Caco-2 (cell line): ENCODE measurements around the gene NFKB2. TPM values are rescaled to one million over a fixed set of nuclear protein-coding genes. Genes with fewer than 3 reads are reported as not detected.

Source experiments
- BruUV-seq: library from RNA; stranded (reverse); fragments of 400-500 nt; replicated peaks from 2 replicates; lab custom pipeline; 2021; lab: Mats Ljungman, UMichigan
- CTCF ChIA-PET: fragments of 300-600 bp; sonication (Branson Sonifier 250); formaldehyde crosslinking; loops from one replicate; lab custom pipeline; 2022; ENCODE audit warnings: antibody characterized with exemption; lab: Charles Lee
- POLR2A ChIA-PET: fragments of 300-600 bp; sonication (Branson Sonifier 250); formaldehyde crosslinking; loops from one replicate; lab custom pipeline; 2022; ENCODE audit warnings: antibody characterized with exemption; lab: Charles Lee
- DNase-seq, 2 experiments: peaks; one replicate each; pipeline versions ENCODE4 v3.0.0 to v3.0.0-alpha.2; 2020 to 2022
- H3K27me3 ChIP-seq: replicated peaks from 2 replicates; pipeline ENCODE4 v1.6.0; 2011; ENCODE audit warnings: low read length; ENCODE audit not compliant: control insufficient read depth, insufficient read depth
- H3K36me3 ChIP-seq: 2 replicates; pipeline ENCODE4 v1.5.1; 2011; ENCODE audit warnings: low read length; ENCODE audit not compliant: control insufficient read depth, insufficient read depth
- H3K4me1 ChIP-seq: fragments of 250-450 bp; sonication (Bioruptor Pico); 2 replicates; pipeline ENCODE4 v1.5.1; 2020; ENCODE audit warnings: mild to moderate bottlenecking
- H3K4me3 ChIP-seq: 2 replicates; pipeline ENCODE4 v1.5.1; 2011; ENCODE audit warnings: low read depth, mild to moderate bottlenecking, control low read depth, low read length
- H3K9me3 ChIP-seq: fragments of 250-450 bp; sonication (Bioruptor Pico); 2 replicates; pipeline ENCODE4 v1.5.1; 2020; ENCODE audit warnings: mild to moderate bottlenecking, moderate library complexity
- H3K27ac Mint-ChIP-seq: one replicate; pipeline ENCODE4 v1.8.0; 2022; ENCODE audit warnings: mixed read lengths; ENCODE audit not compliant: unreplicated experiment
- H3K27me3 Mint-ChIP-seq: one replicate; pipeline ENCODE4 v1.8.0; 2022; ENCODE audit warnings: mixed read lengths; ENCODE audit not compliant: insufficient read depth, unreplicated experiment
- H3K36me3 Mint-ChIP-seq: one replicate; pipeline ENCODE4 v1.8.0; 2022; ENCODE audit warnings: mild to moderate bottlenecking, mixed read lengths; ENCODE audit not compliant: insufficient read depth, unreplicated experiment
- H3K4me1 Mint-ChIP-seq: one replicate; pipeline ENCODE4 v1.8.0; 2022; ENCODE audit warnings: low read depth, mixed read lengths; ENCODE audit not compliant: unreplicated experiment
- H3K4me3 Mint-ChIP-seq: one replicate; pipeline ENCODE4 v1.8.0; 2022; ENCODE audit warnings: mild to moderate bottlenecking, moderate library complexity, mixed read lengths; ENCODE audit not compliant: unreplicated experiment
- H3K9me3 Mint-ChIP-seq: one replicate; pipeline ENCODE4 v1.8.0; 2022; ENCODE audit warnings: mixed read lengths; ENCODE audit not compliant: unreplicated experiment
- intact Hi-C: fragments of 100-400 bp; cut with micrococcal nuclease; formaldehyde crosslinking; loops from one replicate; pipeline ENCODE4 v1.10.0; 2022; ENCODE audit not compliant: unreplicated experiment
- total RNA-seq: library from RNA; stranded (reverse); gene quantifications from 2 replicates; pipeline ENCODE4 v1.2.3, GENCODE V29; 2022
- TF ChIP-seq, protein P1 (sequence below), 2 experiments: fragments of 200-600 bp in 1 of 2; IDR thresholded peaks; 1 replicate in 1 of 2; 2 replicates in 1 of 2; pipeline versions ENCODE4 v1.5.1 to v1.8.0; 2011 to 2022; ENCODE audit warnings: antibody characterized with exemption in 1 of 2, control low read depth in 1 of 2, inconsistent platforms in 1 of 2, low read depth in 1 of 2, low read length in 1 of 2, mild to moderate bottlenecking in 1 of 2, moderate library complexity in 1 of 2; ENCODE audit not compliant: insufficient read depth in 1 of 2, severe bottlenecking in 1 of 2, unreplicated experiment in 1 of 2

The NFKB2 gene
- total RNA-seq, 1 experiment from 2014 or later: 36.5 TPM

DNA sequence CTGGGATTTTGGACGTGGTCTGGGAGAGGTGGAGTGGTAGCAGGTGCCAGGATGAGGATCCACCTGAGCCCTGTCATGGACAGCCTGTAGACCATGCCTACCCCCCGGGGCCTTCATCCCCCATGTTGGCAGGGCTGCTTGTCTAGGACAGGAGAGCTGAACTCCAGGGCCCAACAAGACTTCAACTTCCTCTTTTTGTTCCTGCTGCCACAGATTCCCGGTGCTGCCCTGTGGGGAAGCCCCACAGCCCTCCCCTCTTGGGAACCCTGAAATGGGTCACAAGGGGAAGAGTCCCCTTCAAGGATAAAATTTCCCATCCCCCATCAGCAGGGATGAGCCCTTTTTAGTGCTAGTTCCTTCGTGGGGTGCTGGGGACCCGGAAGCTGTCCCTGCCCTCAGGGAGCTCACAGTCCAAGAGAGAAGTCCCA, 38.1 kb downstream of the NFKB2 start:
- ChIA-PET POLR2A (no interaction called here), CTCF (interaction anchor here (2.2 kb wide), 1 partner anchor 12 kb away, joined by 37 read pairs; the partner anchor contains the start of gene FBXL15)
- no TSS peak for BruUV-seq
- H3K36me3 Mint-ChIP-seq: no peaks in the 10 kb centered on the region
- intact Hi-C loops: loop anchor here (2.0 kb wide), 1 partner anchor 69 kb away; the partner anchor contains the start of genes ACTR1A and SUFU
- H3K27ac Mint-ChIP-seq: peak overlapping the region; percentile 65
- Histone ChIP-seq H3K27me3 (no peaks in the 10 kb centered on the region), H3K36me3 (no peaks in the 10 kb centered on the region), H3K4me3 (no peak overlapping the region), H3K9me3 (no peaks in the 10 kb centered on the region), H3K4me1 (peaks cover 11% of the 10 kb centered on the region)
- TF ChIP-seq, protein P1, sequence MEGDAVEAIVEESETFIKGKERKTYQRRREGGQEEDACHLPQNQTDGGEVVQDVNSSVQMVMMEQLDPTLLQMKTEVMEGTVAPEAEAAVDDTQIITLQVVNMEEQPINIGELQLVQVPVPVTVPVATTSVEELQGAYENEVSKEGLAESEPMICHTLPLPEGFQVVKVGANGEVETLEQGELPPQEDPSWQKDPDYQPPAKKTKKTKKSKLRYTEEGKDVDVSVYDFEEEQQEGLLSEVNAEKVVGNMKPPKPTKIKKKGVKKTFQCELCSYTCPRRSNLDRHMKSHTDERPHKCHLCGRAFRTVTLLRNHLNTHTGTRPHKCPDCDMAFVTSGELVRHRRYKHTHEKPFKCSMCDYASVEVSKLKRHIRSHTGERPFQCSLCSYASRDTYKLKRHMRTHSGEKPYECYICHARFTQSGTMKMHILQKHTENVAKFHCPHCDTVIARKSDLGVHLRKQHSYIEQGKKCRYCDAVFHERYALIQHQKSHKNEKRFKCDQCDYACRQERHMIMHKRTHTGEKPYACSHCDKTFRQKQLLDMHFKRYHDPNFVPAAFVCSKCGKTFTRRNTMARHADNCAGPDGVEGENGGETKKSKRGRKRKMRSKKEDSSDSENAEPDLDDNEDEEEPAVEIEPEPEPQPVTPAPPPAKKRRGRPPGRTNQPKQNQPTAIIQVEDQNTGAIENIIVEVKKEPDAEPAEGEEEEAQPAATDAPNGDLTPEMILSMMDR (IDR thresholded peaks at IDR 0.05; ENCODE audit: insufficient read depth in 1 of 2, low read depth in 1 of 2, low read length in 1 of 2, severe bottlenecking in 1 of 2, unreplicated experiment in 1 of 2): no peak
- H3K4me3 Mint-ChIP-seq: peak overlapping the region; percentile 73
- peaks cover 32% of the 10 kb centered on the region for H3K4me1 Mint-ChIP-seq
- DNase-seq: no peak
- H3K27me3 Mint-ChIP-seq: no peaks in the 10 kb centered on the region
- no peaks in the 10 kb centered on the region for H3K9me3 Mint-ChIP-seq

DNA sequence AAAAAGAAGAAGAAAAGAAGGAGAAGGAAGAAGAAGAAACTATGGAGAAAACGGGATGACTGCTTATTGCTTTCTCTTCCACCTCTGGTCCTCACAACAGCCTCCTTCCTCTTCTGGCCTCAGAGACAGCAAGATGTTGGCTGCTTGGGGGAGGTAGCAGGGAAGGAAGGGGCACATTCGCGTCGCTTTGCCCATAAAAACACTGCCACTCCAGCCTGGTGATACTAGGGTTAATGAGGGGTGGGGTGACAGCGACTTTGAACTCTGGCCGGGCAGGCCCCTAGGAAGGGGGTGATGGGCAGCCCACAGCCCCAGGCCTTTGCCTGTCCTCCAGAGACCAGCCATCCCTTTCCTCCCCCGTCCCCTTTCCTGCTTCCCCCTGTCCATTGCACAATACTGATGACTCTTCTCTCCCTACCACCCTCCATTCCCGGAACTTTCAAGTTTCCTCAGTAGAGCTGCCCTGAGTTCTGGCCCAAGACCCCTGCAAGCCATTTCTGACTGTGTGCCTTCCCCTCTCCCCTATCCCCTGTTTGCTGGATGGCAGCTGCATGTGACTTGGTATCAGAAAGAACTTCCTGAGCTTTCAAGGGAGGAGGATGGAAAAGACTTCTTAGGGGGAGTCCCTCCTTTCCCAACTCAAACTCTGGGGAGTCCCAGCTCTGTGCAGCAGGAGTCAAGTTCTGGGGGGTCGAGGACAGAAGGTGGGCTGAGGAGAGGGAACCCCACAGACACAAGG, 39.1 kb downstream of the NFKB2 start:
- Histone ChIP-seq H3K4me1 (peaks cover 11% of the 10 kb centered on the region), H3K4me3 (no peak overlapping the region), H3K9me3 (no peaks in the 10 kb centered on the region), H3K27me3 (no peaks in the 10 kb centered on the region), H3K36me3 (no peaks in the 10 kb centered on the region)
- Mint-ChIP-seq H3K36me3 (no peaks in the 10 kb centered on the region), H3K27me3 (no peaks in the 10 kb centered on the region), H3K27ac (peak overlapping the region; percentile 61), H3K9me3 (no peaks in the 10 kb centered on the region), H3K4me3 (peak overlapping the region; percentile 25), H3K4me1 (peaks cover 32% of the 10 kb centered on the region)
- no TSS peak for BruUV-seq
- CTCF ChIA-PET: interaction anchor here (0.6 to 1.1 kb wide), 4 partner anchors 11 to 180 kb away, joined by 3 to 7 read pairs (median 4); no protein-coding TSS in a partner anchor
- peak; percentile 73 to 76 for DNase-seq
- TF ChIP-seq, protein P1 (IDR thresholded peaks at IDR 0.05; ENCODE audit: insufficient read depth in 1 of 2, low read depth in 1 of 2, low read length in 1 of 2, severe bottlenecking in 1 of 2, unreplicated experiment in 1 of 2): no peak
- POLR2A ChIA-PET: interaction anchor here (0.9 kb wide), 1 partner anchor 16 kb away, joined by 5 read pairs; the partner anchor contains the start of gene C10orf95
- intact Hi-C loops: no loop called here

DNA sequence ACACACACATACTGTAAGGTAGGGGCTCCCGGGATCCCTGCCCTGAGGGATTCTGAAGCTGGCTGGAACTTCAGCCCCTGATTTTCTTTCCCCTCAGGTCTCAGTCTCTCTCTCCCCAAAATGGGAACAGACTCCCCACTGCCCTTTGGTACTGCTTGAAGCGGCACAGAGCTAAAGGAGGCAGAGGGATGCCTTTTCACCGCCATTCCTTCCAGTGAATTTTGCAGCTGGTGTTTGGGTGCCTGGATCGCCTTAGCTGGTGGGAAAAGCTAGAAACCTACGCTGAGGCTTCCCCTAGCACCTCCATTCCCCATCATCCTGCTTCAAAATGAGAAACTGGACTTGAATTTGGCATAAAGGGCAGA, 39.6 kb downstream of the NFKB2 start:
- TF ChIP-seq, protein P1 (IDR thresholded peaks at IDR 0.05; ENCODE audit: insufficient read depth in 1 of 2, low read depth in 1 of 2, low read length in 1 of 2, severe bottlenecking in 1 of 2, unreplicated experiment in 1 of 2): no peak
- no peak overlapping the region for H3K4me3 ChIP-seq
- BruUV-seq: no TSS peak
- intact Hi-C loops: no loop called here
- Mint-ChIP-seq H3K27me3 (no peaks in the 10 kb centered on the region), H3K36me3 (no peaks in the 10 kb centered on the region), H3K9me3 (no peaks in the 10 kb centered on the region), H3K4me1 (peaks cover 32% of the 10 kb centered on the region), H3K27ac (peak overlapping the region; percentile 61), H3K4me3 (peak overlapping the region; percentile 30)
- no peaks in the 10 kb centered on the region for H3K36me3 ChIP-seq
- no peak for DNase-seq
- POLR2A ChIA-PET: interaction anchor here (0.9 kb wide), 1 partner anchor 15 kb away, joined by 5 read pairs; the partner anchor contains the start of gene C10orf95
- no peaks in the 10 kb centered on the region for H3K9me3 ChIP-seq
- peaks cover 11% of the 10 kb centered on the region for H3K4me1 ChIP-seq
- H3K27me3 ChIP-seq: no peaks in the 10 kb centered on the region
- CTCF ChIA-PET: interaction anchor here (0.6 to 1.1 kb wide), 4 partner anchors 12 to 179 kb away, joined by 3 to 7 read pairs (median 4); no protein-coding TSS in a partner anchor
